AG04450 (cell line): ENCODE results near the gene EXD1. TPM values are rescaled to one million over a fixed set of nuclear protein-coding genes. Genes with fewer than 3 reads are reported as not detected.

ENCODE experiments used
- CTCF ChIA-PET: fragments of 300-600, 350-600 bp; formaldehyde crosslinking; extraction: SDS; loops from one replicate; lab custom pipeline; 2022; ENCODE audit warnings: antibody characterized with exemption, inconsistent platforms; lab: Charles Lee
- POLR2A ChIA-PET: fragments of 350-600 bp; formaldehyde crosslinking; extraction: SDS; loops from one replicate; lab custom pipeline; 2021; ENCODE audit warnings: antibody characterized with exemption, inconsistent platforms; lab: Yijun Ruan, JAX
- DNase-seq: peaks from one replicate; pipeline ENCODE4 v3.0.0-alpha.2; 2011; ENCODE audit warnings: low read depth, low spot score
- H3K27ac ChIP-seq: one replicate; pipeline ENCODE4 v1.5.1; 2012; ENCODE audit warnings: low read depth, low read length, control low read depth
- H3K27me3 ChIP-seq: one replicate; pipeline ENCODE4 v1.6.0; 2012; ENCODE audit warnings: low read length; ENCODE audit not compliant: control insufficient read depth, insufficient read depth
- H3K4me3 ChIP-seq: 2 replicates; pipeline ENCODE4 v1.5.1; 2011; ENCODE audit warnings: mild to moderate bottlenecking, low read depth, low read length, control low read depth
- H3K9me3 ChIP-seq: 2 replicates; pipeline ENCODE4 v1.5.1; 2012; ENCODE audit warnings: low read length; ENCODE audit not compliant: control insufficient read depth, insufficient read depth
- polyA plus RNA-seq: library from polyadenylated mRNA; depleted of rRNA; stranded (reverse); fragments of >200 nt; gene quantifications from 2 replicates; pipeline ENCODE4 v1.2.3, GENCODE V29; 2011
- TF ChIP-seq, protein P1 (sequence below): IDR thresholded peaks from 2 replicates; pipeline ENCODE4 v1.5.1; 2011; ENCODE audit warnings: low read depth, low read length, control low read depth, inconsistent platforms

The EXD1 gene
- polyA plus RNA-seq, 1 experiment: not detected

DNA sequence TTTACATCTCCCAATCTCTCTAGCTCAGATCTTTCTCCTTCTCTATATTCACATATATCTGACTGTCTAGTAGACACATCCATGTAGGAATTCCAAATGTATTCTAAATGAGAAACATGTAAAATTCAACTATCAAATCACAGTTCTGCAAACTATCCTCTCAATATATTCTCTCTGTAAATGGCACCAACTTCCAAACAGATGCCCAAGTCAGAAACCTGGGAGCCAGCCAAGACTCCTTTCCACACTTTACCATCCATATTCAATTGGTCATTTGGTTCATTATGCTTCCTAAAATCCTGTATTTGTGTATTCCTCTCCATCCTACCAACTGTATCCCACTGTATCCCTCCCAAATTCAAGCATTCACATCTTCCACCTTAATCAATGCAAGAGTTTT is 61.5 kb downstream of the EXD1 start:
- no peak for DNase-seq
- Histone ChIP-seq H3K27me3 (peaks cover 2% of the 10 kb centered on the region), H3K9me3 (no peaks in the 10 kb centered on the region), H3K4me3 (no peak overlapping the region), H3K27ac (no peak overlapping the region)
- TF ChIP-seq, protein P1, sequence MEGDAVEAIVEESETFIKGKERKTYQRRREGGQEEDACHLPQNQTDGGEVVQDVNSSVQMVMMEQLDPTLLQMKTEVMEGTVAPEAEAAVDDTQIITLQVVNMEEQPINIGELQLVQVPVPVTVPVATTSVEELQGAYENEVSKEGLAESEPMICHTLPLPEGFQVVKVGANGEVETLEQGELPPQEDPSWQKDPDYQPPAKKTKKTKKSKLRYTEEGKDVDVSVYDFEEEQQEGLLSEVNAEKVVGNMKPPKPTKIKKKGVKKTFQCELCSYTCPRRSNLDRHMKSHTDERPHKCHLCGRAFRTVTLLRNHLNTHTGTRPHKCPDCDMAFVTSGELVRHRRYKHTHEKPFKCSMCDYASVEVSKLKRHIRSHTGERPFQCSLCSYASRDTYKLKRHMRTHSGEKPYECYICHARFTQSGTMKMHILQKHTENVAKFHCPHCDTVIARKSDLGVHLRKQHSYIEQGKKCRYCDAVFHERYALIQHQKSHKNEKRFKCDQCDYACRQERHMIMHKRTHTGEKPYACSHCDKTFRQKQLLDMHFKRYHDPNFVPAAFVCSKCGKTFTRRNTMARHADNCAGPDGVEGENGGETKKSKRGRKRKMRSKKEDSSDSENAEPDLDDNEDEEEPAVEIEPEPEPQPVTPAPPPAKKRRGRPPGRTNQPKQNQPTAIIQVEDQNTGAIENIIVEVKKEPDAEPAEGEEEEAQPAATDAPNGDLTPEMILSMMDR: no peak
- POLR2A ChIA-PET: no interaction called here
- CTCF ChIA-PET: no interaction called here

- H3K9me3 ChIP-seq: no peaks in the 10 kb centered on the region
- ChIA-PET POLR2A (interaction anchor here (0.7 kb wide), 1 partner anchor 267 kb away, joined by 3 read pairs; the partner anchor contains the start of gene VPS18), CTCF (no interaction called here)
- TF ChIP-seq, protein P1: no peak
- H3K4me3 ChIP-seq: no peak overlapping the region
- H3K27me3 ChIP-seq: peaks cover 2% of the 10 kb centered on the region
- DNase-seq: no peak
- no peak overlapping the region for H3K27ac ChIP-seq
Observed at GRCh38 chr15:41161736-41162135, 68.8 kb downstream of the EXD1 start.

GRCh38 chr15:41161336-41161735 is 69.2 kb downstream of the EXD1 start:
- TF ChIP-seq, protein P1: no peak
- ChIA-PET CTCF (no interaction called here), POLR2A (interaction anchor here (0.7 kb wide), 1 partner anchor 267 kb away, joined by 3 read pairs; the partner anchor contains the start of gene VPS18)
- H3K9me3 ChIP-seq: no peaks in the 10 kb centered on the region
- no peak overlapping the region for H3K27ac ChIP-seq
- H3K4me3 ChIP-seq: no peak overlapping the region
- H3K27me3 ChIP-seq: peaks cover 2% of the 10 kb centered on the region
- DNase-seq: no peak

GRCh38 chr15:41160639-41161315 is 69.8 kb downstream of the EXD1 start:
- Histone ChIP-seq H3K4me3 (no peak overlapping the region), H3K27me3 (no peaks in the 10 kb centered on the region), H3K9me3 (no peaks in the 10 kb centered on the region), H3K27ac (no peak overlapping the region)
- ChIA-PET CTCF (no interaction called here), POLR2A (no interaction called here)
- DNase-seq: no peak
- TF ChIP-seq, protein P1: no peak

- Histone ChIP-seq H3K27me3 (no peaks in the 10 kb centered on the region), H3K27ac (no peak overlapping the region), H3K4me3 (no peak overlapping the region), H3K9me3 (peaks cover 8% of the 10 kb centered on the region; the same call in 1 of the 2 replicates)
- CTCF ChIA-PET: interaction anchor here (0.6 kb wide), 1 partner anchor 40 kb away, joined by 6 read pairs; no protein-coding TSS in a partner anchor
- POLR2A ChIA-PET: no interaction called here
- no peak for DNase-seq
- TF ChIP-seq, protein P1: no peak
Observed at GRCh38 chr15:41154412-41154811, 76.1 kb downstream of the EXD1 start.
